H9 (cell line): Measurements from ENCODE around the gene MTHFD1L. TPM values are rescaled to one million over a fixed set of nuclear protein-coding genes. Genes with fewer than 3 reads are reported as not detected.

ENCODE experiments used
- DNase-seq: peaks from one replicate; pipeline ENCODE4 v3.0.0-alpha.2; 2017
- H2AFZ ChIP-seq: one replicate; pipeline ENCODE4 v1.6.1; 2013; ENCODE audit warnings: mild to moderate bottlenecking, low read length, control low read depth, moderate library complexity
- H2AK5ac ChIP-seq: 2 replicates; pipeline ENCODE4 v1.6.1; 2013; ENCODE audit warnings: low read length, control low read depth, mixed read lengths; ENCODE audit not compliant: insufficient read length
- H2BK120ac ChIP-seq: one replicate; pipeline ENCODE4 v1.6.1; 2013; ENCODE audit warnings: low read depth, mild to moderate bottlenecking, low read length, control low read depth, inconsistent platforms; ENCODE audit not compliant: poor library complexity, severe bottlenecking
- H2BK12ac ChIP-seq: 2 replicates; pipeline ENCODE4 v1.6.1; 2013; ENCODE audit warnings: low read length, control low read depth, mixed read lengths, low read depth; ENCODE audit not compliant: insufficient read length
- H2BK15ac ChIP-seq: 2 replicates; pipeline ENCODE4 v1.6.1; 2013; ENCODE audit warnings: low read depth, low read length, control low read depth
- H2BK20ac ChIP-seq: one replicate; pipeline ENCODE4 v1.6.1; 2013; ENCODE audit warnings: low read depth, mild to moderate bottlenecking, low read length, control low read depth, inconsistent platforms; ENCODE audit not compliant: poor library complexity, severe bottlenecking
- H2BK5ac ChIP-seq: 2 replicates; pipeline ENCODE4 v1.6.1; 2013; ENCODE audit warnings: low read length, control low read depth, mixed read lengths; ENCODE audit not compliant: insufficient read length
- H3K14ac ChIP-seq: 2 replicates; pipeline ENCODE4 v1.6.1; 2013; ENCODE audit warnings: low read length, control low read depth; ENCODE audit not compliant: insufficient read depth
- H3K18ac ChIP-seq: 2 replicates; pipeline ENCODE4 v1.6.1; 2013; ENCODE audit warnings: low read depth, mild to moderate bottlenecking, mixed read lengths, low read length, control low read depth; ENCODE audit not compliant: insufficient read length
- H3K23ac ChIP-seq: 2 replicates; pipeline ENCODE4 v1.6.1; 2013; ENCODE audit warnings: low read length, control low read depth, mixed read lengths, low read depth; ENCODE audit not compliant: insufficient read length
- H3K23me2 ChIP-seq: 2 replicates; pipeline ENCODE4 v1.6.1; 2013; ENCODE audit warnings: low read depth, mild to moderate bottlenecking, mixed read lengths, low read length, control low read depth; ENCODE audit not compliant: insufficient read length, poor library complexity, severe bottlenecking
- H3K27ac ChIP-seq: 2 replicates; pipeline ENCODE4 v1.5.1; 2013; ENCODE audit warnings: low read length, control low read depth, mixed read lengths, low read depth; ENCODE audit not compliant: insufficient read length
- H3K27me3 ChIP-seq: 2 replicates; pipeline ENCODE4 v1.6.1; 2013; ENCODE audit warnings: low read length, control low read depth, inconsistent platforms; ENCODE audit not compliant: insufficient read depth
- H3K4ac ChIP-seq: 2 replicates; pipeline ENCODE4 v1.6.1; 2013; ENCODE audit warnings: low read depth, mild to moderate bottlenecking, control low read depth, inconsistent platforms, low read length, moderate library complexity
- H3K4me1 ChIP-seq: 2 replicates; pipeline ENCODE4 v1.6.1; 2013; ENCODE audit warnings: low read length, control low read depth, inconsistent platforms; ENCODE audit not compliant: insufficient read depth
- H3K4me2 ChIP-seq: 2 replicates; pipeline ENCODE4 v1.6.1; 2013; ENCODE audit warnings: low read length, control low read depth, mixed read lengths; ENCODE audit not compliant: insufficient read length, insufficient read depth
- H3K56ac ChIP-seq: 2 replicates; pipeline ENCODE4 v1.6.1; 2013; ENCODE audit warnings: low read depth, mild to moderate bottlenecking, mixed read lengths, low read length, control low read depth; ENCODE audit not compliant: insufficient read length
- H3K79me1 ChIP-seq: 2 replicates; pipeline ENCODE4 v1.6.1; 2013; ENCODE audit warnings: low read depth, mild to moderate bottlenecking, moderate library complexity, low read length, control low read depth, inconsistent platforms; ENCODE audit not compliant: insufficient read depth, poor library complexity, severe bottlenecking
- H3K79me2 ChIP-seq: 2 replicates; pipeline ENCODE4 v1.6.1; 2013; ENCODE audit warnings: low read length, control low read depth, inconsistent platforms; ENCODE audit not compliant: insufficient read depth
- H3K9ac ChIP-seq: 2 replicates; pipeline ENCODE4 v1.6.1; 2013; ENCODE audit warnings: low read length, control low read depth, mixed read lengths; ENCODE audit not compliant: insufficient read length; ENCODE audit errors: extremely low read depth
- H3K9me3 ChIP-seq: one replicate; pipeline ENCODE4 v1.6.1; 2013; ENCODE audit warnings: low read depth, low read length, inconsistent platforms; ENCODE audit not compliant: control insufficient read depth
- H3T11ph ChIP-seq: one replicate; pipeline ENCODE4 v1.6.1; 2013; ENCODE audit warnings: mild to moderate bottlenecking, low read length, control low read depth, inconsistent platforms
- H4K20me1 ChIP-seq: one replicate; pipeline ENCODE4 v1.6.1; 2013; ENCODE audit not compliant: control insufficient read depth, insufficient read length, insufficient read depth
- H4K5ac ChIP-seq: 2 replicates; pipeline ENCODE4 v1.6.1; 2013; ENCODE audit warnings: low read depth, mild to moderate bottlenecking, mixed read lengths, low read length, control low read depth; ENCODE audit not compliant: insufficient read length
- H4K8ac ChIP-seq: replicated peaks from 2 replicates; pipeline ENCODE4 v1.6.1; 2013; ENCODE audit warnings: low read length, control low read depth, mixed read lengths, low read depth; ENCODE audit not compliant: insufficient read length
- H4K91ac ChIP-seq: 2 replicates; pipeline ENCODE4 v1.6.1; 2013; ENCODE audit warnings: low read depth, mild to moderate bottlenecking, moderate library complexity, mixed read lengths, low read length, control low read depth; ENCODE audit not compliant: insufficient read length
- H3K27ac Mint-ChIP-seq, 3 experiments: 2 replicates in 2 of 3; 3 replicates in 1 of 3; pipeline ENCODE4 v1.8.0; 2020 to 2021; ENCODE audit warnings: mixed read lengths in 3 of 3, mild to moderate bottlenecking in 1 of 3, moderate library complexity in 1 of 3
- H3K27me3 Mint-ChIP-seq: 2 replicates; pipeline ENCODE4 v1.8.0; 2021; ENCODE audit warnings: low read depth, mild to moderate bottlenecking, moderate library complexity, mixed read lengths
- H3K36me3 Mint-ChIP-seq, 3 experiments: 2 replicates in 2 of 3; 3 replicates in 1 of 3; pipeline ENCODE4 v1.8.0; 2020 to 2021; ENCODE audit warnings: low read depth in 3 of 3, mixed read lengths in 3 of 3; ENCODE audit not compliant: insufficient read depth in 1 of 3
- H3K4me1 Mint-ChIP-seq, 2 experiments: 2 replicates each; pipeline ENCODE4 v1.8.0; 2020; ENCODE audit warnings: mixed read lengths in 2 of 2
- H3K4me3 Mint-ChIP-seq, 2 experiments: 2 replicates in 1 of 2; 3 replicates in 1 of 2; pipeline ENCODE4 v1.8.0; 2020 to 2021; ENCODE audit warnings: mild to moderate bottlenecking in 2 of 2, mixed read lengths in 2 of 2, moderate library complexity in 1 of 2
- H3K9me3 Mint-ChIP-seq, 2 experiments: 2 replicates in 1 of 2; 3 replicates in 1 of 2; pipeline ENCODE4 v1.8.0; 2020; ENCODE audit warnings: mild to moderate bottlenecking in 2 of 2, mixed read lengths in 2 of 2, moderate library complexity in 1 of 2
- WGBS: extraction: QIAGEN DNeasy Blood & Tissue Kit; methylation state at CpG from one replicate; pipeline ENCODE4 v1.1.7; 2013; ENCODE audit warnings: missing lambda C conversion rate, low lambda C conversion rate, mixed read lengths; ENCODE audit not compliant: insufficient read length; ENCODE audit errors: extremely low coverage; 5-methylcytosine and 5-hydroxymethylcytosine counted together
- total RNA-seq: library from RNA; stranded (reverse); gene quantifications from 2 replicates; pipeline ENCODE4 v1.2.1, GENCODE V29; 2021
- TF ChIP-seq, protein P1 (sequence below): fragments of 200-600 bp; sonication (generic); conservative IDR thresholded peaks from 3 replicates; pipeline ENCODE4 v1.8.0; 2021; ENCODE audit warnings: antibody characterized with exemption, mild to moderate bottlenecking

Gene MTHFD1L
- total RNA-seq, 1 experiment from 2014 or later, result 90.2 TPM

DNA sequence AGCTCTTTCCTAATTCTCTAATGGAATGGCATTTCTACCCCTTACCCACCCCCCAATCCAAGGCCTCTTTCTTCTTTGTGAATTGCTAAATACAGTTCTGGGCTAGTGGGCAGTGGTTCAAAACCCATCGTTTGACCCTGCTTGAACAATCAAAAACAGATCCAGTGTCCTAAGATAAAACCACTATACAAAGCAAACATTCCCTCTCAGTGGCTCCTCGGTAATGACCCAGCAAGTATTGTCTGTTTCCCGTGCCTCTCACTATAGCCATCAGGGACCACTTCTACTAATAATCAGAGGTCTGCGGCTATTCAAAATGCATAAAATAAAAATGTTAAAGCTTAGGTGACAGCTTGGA is 230.7 kb downstream of the MTHFD1L start:
- Histone ChIP-seq H3K56ac (no peak overlapping the region), H3K27me3 (no peaks in the 10 kb centered on the region), H3K23ac (no peak overlapping the region), H2BK15ac (no peak overlapping the region), H4K91ac (no peak overlapping the region), H4K5ac (no peak overlapping the region), H2AFZ (no peak overlapping the region), H3K27ac (no peak overlapping the region), H3T11ph (no peak overlapping the region), H2BK20ac (no peak overlapping the region), H3K79me1 (no peaks in the 10 kb centered on the region), H3K18ac (no peak overlapping the region), H3K79me2 (no peaks in the 10 kb centered on the region), H3K4me2 (no peak overlapping the region), H2AK5ac (no peak overlapping the region), H3K9ac (no peak overlapping the region), H2BK12ac (no peak overlapping the region), H2BK120ac (no peak overlapping the region), H3K4ac (no peak overlapping the region), H2BK5ac (no peak overlapping the region), H3K23me2 (no peaks in the 10 kb centered on the region), H3K4me1 (no peaks in the 10 kb centered on the region), H4K8ac (no peak overlapping the region), H4K20me1 (no peaks in the 10 kb centered on the region), H3K14ac (no peak overlapping the region), H3K9me3 (no peaks in the 10 kb centered on the region)
- no CpG with 5 or more reads among the region's 4 CpGs for WGBS
- Mint-ChIP-seq H3K4me1 (peaks cover 4 to 12% of the 10 kb centered on the region in 2 experiments; a peak in 3 of 4 replicates), H3K27me3 (no peaks in the 10 kb centered on the region; the same call in 1 of the 2 replicates), H3K9me3 (no peaks in the 10 kb centered on the region; a peak in 1 of 5 replicates), H3K36me3 (peaks cover 43 to 54% (median 51%) of the 10 kb centered on the region in 3 experiments), H3K4me3 (no peak overlapping the region), H3K27ac (no peak overlapping the region; a peak in 1 of 7 replicates)
- TF ChIP-seq, protein P1, sequence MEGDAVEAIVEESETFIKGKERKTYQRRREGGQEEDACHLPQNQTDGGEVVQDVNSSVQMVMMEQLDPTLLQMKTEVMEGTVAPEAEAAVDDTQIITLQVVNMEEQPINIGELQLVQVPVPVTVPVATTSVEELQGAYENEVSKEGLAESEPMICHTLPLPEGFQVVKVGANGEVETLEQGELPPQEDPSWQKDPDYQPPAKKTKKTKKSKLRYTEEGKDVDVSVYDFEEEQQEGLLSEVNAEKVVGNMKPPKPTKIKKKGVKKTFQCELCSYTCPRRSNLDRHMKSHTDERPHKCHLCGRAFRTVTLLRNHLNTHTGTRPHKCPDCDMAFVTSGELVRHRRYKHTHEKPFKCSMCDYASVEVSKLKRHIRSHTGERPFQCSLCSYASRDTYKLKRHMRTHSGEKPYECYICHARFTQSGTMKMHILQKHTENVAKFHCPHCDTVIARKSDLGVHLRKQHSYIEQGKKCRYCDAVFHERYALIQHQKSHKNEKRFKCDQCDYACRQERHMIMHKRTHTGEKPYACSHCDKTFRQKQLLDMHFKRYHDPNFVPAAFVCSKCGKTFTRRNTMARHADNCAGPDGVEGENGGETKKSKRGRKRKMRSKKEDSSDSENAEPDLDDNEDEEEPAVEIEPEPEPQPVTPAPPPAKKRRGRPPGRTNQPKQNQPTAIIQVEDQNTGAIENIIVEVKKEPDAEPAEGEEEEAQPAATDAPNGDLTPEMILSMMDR, result no peak
- DNase-seq, result no peak
